Measurements from ENCODE around the gene CRACDL. TPM values are rescaled to one million over a fixed set of nuclear protein-coding genes. Genes with fewer than 3 reads are reported as not detected.
"Not testable (repeated sequence)": the region's sequence is repeated elsewhere in the genome, so short reads cannot be mapped to it uniquely, and the experiment has no call there.

Gene CRACDL
- total RNA-seq, 4 donors from 2014 or later: 5.7 to 11.8 (median 9.5) TPM

DNA sequence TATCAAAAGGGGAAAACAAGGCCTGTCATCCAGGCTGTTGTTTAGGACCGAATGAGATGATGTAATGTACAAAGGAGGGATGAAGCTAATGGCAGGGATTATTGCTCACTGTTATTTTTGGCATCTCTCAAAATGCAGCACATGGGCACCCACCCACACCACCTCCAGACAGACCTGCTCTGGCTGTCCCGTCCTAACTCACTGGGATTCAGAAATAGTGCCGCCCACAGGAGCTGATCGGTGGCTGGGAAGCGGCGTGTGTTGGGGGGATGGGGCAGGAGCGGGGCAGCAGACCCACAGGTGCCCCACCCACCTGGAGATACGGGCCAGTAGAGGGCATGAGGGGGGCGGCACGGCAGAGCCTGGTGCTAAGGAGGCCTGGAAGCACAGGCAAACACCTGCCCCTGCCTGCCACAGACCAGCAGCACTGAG lies 52.2 kb downstream of the CRACDL start:
- TF ChIP-seq CTCF (IDR thresholded peaks at IDR 0.05): no peak
- ATAC-seq (ENCODE audit: low FRiP score) (no peak), DNase-seq (ENCODE audit: low spot score) (no peak)

- ATAC-seq (ENCODE audit: low FRiP score) (no peak), DNase-seq (ENCODE audit: low spot score) (no peak)
- no peak for TF ChIP-seq CTCF (IDR thresholded peaks at IDR 0.05)
Measured at GRCh38 chr2:98882971-98883779, 52.9 kb downstream of the CRACDL start.

GRCh38 chr2:98882368-98882767 lies 53.7 kb downstream of the CRACDL start:
- DNase-seq (ENCODE audit: low spot score): no peak
- no peak for TF ChIP-seq CTCF (IDR thresholded peaks at IDR 0.05)
- no peak for ATAC-seq (ENCODE audit: low FRiP score)

GRCh38 chr2:98881153-98881650 lies 54.8 kb downstream of the CRACDL start:
- DNase-seq (ENCODE audit: low spot score) (no peak), ATAC-seq (ENCODE audit: low FRiP score) (no peak)
- no peak for TF ChIP-seq CTCF (IDR thresholded peaks at IDR 0.05)

DNA sequence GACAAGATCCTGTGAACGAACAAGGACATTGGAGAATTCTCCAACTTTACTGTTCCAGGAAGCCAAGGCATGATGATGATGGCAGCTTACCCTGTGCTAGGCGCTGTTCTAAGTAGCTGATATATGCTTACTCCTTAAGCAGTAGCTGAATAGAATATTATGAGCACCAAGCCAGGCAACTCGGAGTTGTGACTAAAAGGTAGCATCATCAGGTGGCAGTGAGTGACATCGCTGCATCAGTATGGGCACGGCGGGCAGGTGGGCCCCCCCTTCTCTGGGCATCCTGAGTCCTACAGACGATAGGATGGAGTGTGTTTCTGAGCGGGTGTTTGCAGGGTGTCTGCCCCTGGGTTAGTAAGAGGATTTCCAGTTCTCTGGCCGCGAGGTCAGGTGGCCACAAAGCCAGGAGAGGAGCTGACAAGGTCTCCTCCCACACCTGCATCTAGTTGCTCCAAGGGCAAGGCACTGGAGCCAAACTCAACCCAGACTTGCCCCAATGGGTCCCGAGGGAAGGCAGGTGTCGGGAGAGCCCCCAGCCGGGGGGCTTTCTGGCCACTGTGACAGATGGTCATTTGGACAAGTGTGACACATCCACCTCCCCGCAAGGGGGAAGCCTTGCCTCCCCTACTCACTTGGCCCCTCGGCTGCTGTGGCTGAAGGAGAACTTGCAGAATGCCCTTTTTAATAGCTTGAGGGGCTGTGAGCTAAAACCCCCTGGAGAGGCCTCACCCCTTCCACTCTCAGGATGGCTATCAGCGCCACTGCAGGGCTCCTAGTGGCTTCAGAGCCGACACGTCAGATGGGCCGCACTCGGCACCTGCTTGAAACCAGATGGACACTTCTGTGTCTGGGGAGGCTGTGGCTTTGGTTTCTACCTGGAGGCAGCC lies 55.5 kb downstream of the CRACDL start:
- ATAC-seq (ENCODE audit: low FRiP score) (no peak), DNase-seq (ENCODE audit: low spot score) (no peak)
- no peak for TF ChIP-seq CTCF (IDR thresholded peaks at IDR 0.05)

DNA sequence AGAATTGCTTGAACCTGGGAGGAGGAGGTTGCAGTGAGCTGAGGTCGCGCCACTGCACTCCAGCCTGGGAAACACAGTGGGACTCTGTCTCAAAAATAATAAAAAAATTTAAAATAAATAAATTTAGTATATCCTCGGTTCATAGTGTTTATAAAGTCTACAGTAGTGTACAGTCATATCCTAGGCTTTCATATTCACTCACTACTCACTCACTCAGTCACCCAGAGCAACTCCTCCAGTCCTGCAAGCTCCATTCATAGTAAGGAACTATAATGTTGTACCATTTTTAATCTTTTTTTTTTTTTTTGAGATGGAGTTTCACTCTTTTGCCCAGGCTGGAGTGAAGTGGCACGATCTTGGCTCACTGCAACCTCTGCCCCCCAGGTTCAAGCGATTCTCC lies 58.4 kb downstream of the CRACDL start:
- ATAC-seq (ENCODE audit: low FRiP score); DNase-seq (ENCODE audit: low spot score): not testable (repeated sequence)

GRCh38 chr2:98876741-98877140 lies 59.3 kb downstream of the CRACDL start:
- DNase-seq (ENCODE audit: low spot score) (no peak), ATAC-seq (ENCODE audit: low FRiP score) (no peak)
- TF ChIP-seq CTCF (IDR thresholded peaks at IDR 0.05): no peak
